ENCODE measurements around the gene PPP2R5D. TPM values are rescaled to one million over a fixed set of nuclear protein-coding genes. Genes with fewer than 3 reads are reported as not detected.

Gene PPP2R5D
- total and polyA plus RNA-seq, 9 of the 15 experiments (the other 6 are each of a cell fraction or from before 2014, with no cell fraction given): 1.3 to 96.1 (median 38.4) TPM

GRCh38 chr6:43013843-43014433 is 29.6 kb downstream of the PPP2R5D start, which contains the start of the genes KLHDC3 and MEA1 (continued):
- no peak for TF ChIP-seq ZNF398 (CRISPR knock-in tag; IDR thresholded peaks at IDR 0.05)
- no peak for TF ChIP-seq ZC3H4 (CRISPR knock-in tag; IDR thresholded peaks at IDR 0.05; ENCODE audit: borderline replicate concordance)
- no peak for TF ChIP-seq HDAC3 (IDR thresholded peaks at IDR 0.05; ENCODE audit: borderline replicate concordance, partially characterized antibody)
- no peak for TF ChIP-seq KAT8 (IDR thresholded peaks at IDR 0.05; ENCODE audit: low read depth)
- no peak for TF ChIP-seq ELF4 (CRISPR knock-in tag; IDR thresholded peaks at IDR 0.05)
- TF ChIP-seq ETV5 (CRISPR knock-in tag; IDR thresholded peaks at IDR 0.05; ENCODE audit: low read depth): peak; percentile 83
- TF ChIP-seq L3MBTL2 (IDR thresholded peaks at IDR 0.05): peak; percentile 74
- TF ChIP-seq BRD4 (IDR thresholded peaks at IDR 0.05): no peak
- TF ChIP-seq ZNF232 (CRISPR knock-in tag; IDR thresholded peaks at IDR 0.05): no peak
- no peak for TF ChIP-seq MGA (IDR thresholded peaks at IDR 0.05)
- TF ChIP-seq ETV1 (tag; conservative IDR thresholded peaks at IDR 0.05; ENCODE audit: low read depth): peak; percentile 89
- TF ChIP-seq GTF2F1 (IDR thresholded peaks at IDR 0.05; ENCODE audit: low read depth, low read length): no peak
- TF ChIP-seq CTBP1 (IDR thresholded peaks at IDR 0.05; ENCODE audit: borderline replicate concordance): peak; percentile 86; the same call in 1 of the 2 replicates

Data from K562 (cell line).